ENCODE measurements around the gene THSD1.

DNA sequence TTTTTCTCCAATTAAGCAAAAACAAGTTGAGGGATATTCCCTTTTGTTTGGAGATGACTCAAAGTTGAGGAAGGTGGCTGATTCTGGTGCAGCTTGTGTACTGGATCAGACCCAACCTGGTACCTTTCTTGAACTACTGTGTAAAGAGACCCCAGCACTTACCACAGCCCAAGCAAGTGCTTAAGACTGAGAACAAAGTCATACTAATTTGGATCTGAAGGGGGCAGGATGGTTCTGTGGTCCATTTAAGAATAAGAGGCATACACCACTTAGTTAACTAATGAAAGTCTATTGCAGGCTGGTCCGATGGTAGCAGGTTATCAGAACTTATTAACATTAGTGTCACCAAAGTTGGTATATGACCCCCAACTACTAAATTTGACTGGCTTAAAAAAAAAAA is 6.3 kb downstream of the THSD1 start:
- TF ChIP-seq, protein P1, sequence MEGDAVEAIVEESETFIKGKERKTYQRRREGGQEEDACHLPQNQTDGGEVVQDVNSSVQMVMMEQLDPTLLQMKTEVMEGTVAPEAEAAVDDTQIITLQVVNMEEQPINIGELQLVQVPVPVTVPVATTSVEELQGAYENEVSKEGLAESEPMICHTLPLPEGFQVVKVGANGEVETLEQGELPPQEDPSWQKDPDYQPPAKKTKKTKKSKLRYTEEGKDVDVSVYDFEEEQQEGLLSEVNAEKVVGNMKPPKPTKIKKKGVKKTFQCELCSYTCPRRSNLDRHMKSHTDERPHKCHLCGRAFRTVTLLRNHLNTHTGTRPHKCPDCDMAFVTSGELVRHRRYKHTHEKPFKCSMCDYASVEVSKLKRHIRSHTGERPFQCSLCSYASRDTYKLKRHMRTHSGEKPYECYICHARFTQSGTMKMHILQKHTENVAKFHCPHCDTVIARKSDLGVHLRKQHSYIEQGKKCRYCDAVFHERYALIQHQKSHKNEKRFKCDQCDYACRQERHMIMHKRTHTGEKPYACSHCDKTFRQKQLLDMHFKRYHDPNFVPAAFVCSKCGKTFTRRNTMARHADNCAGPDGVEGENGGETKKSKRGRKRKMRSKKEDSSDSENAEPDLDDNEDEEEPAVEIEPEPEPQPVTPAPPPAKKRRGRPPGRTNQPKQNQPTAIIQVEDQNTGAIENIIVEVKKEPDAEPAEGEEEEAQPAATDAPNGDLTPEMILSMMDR (IDR thresholded peaks at IDR 0.05; ENCODE audit: low read depth, low read length) = no peak
- no peak for TF ChIP-seq POLR2A (IDR thresholded peaks at IDR 0.05; ENCODE audit: extremely low read depth, insufficient read length)
- TF ChIP-seq, protein P2, sequence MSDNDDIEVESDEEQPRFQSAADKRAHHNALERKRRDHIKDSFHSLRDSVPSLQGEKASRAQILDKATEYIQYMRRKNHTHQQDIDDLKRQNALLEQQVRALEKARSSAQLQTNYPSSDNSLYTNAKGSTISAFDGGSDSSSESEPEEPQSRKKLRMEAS (IDR thresholded peaks at IDR 0.05; ENCODE audit: low read depth, low read length) = no peak
- TF ChIP-seq MYC (IDR thresholded peaks at IDR 0.05; ENCODE audit: low read depth, low read length) = no peak
